Neural cell (in vitro differentiated cells): Measurements from ENCODE around the gene LANCL2. TPM values are rescaled to one million over a fixed set of nuclear protein-coding genes. Genes with fewer than 3 reads are reported as not detected.

Experiments
- H2AFZ ChIP-seq: fragments of 200-600, 300-800 bp; sonication (generic), shearing (Covaris generic); 2 replicates; pipeline ENCODE4 v1.6.0; 2014; ENCODE audit warnings: low read depth, mild to moderate bottlenecking, antibody characterized with exemption, low read length, moderate library complexity
- H3F3A ChIP-seq: fragments of 200-600 bp; shearing (Covaris generic); 2 replicates; pipeline ENCODE4 v1.6.1; 2016; ENCODE audit warnings: mild to moderate bottlenecking, moderate library complexity, mixed read lengths, antibody characterized with exemption, low read length; ENCODE audit not compliant: insufficient read depth, poor library complexity, severe bottlenecking
- H3K27ac ChIP-seq: fragments of 200-600, 300-800 bp; sonication (generic), shearing (Covaris generic); 2 replicates; pipeline ENCODE4 v1.5.1; 2014; ENCODE audit warnings: mild to moderate bottlenecking, low read length, moderate library complexity
- H3K27me3 ChIP-seq: fragments of 300-800, 200-600 bp; sonication (generic), shearing (Covaris generic); 2 replicates; pipeline ENCODE4 v1.6.0; 2014; ENCODE audit warnings: mild to moderate bottlenecking, low read depth, low read length, moderate library complexity; ENCODE audit not compliant: insufficient read depth
- H3K36me3 ChIP-seq: fragments of 300-800, 200-600 bp; sonication (generic), shearing (Covaris generic); 2 replicates; pipeline ENCODE4 v1.5.1; 2014; ENCODE audit warnings: mild to moderate bottlenecking, antibody characterized with exemption, low read length, moderate library complexity; ENCODE audit not compliant: insufficient read depth
- H3K4me2 ChIP-seq: fragments of 300-800, 200-600 bp; sonication (generic), shearing (Covaris generic); 2 replicates; pipeline ENCODE4 v1.6.0; 2014; ENCODE audit warnings: mild to moderate bottlenecking, low read length
- H3K4me3 ChIP-seq: fragments of 300-800, 200-600 bp; sonication (generic), shearing (Covaris generic); 2 replicates; pipeline ENCODE4 v1.5.1; 2014; ENCODE audit warnings: mild to moderate bottlenecking, low read length, moderate library complexity
- H3K79me2 ChIP-seq: fragments of 200-600 bp; shearing (Covaris generic); replicated peaks from 2 replicates; pipeline ENCODE4 v1.6.0; 2014; ENCODE audit warnings: mild to moderate bottlenecking, low read length, moderate library complexity; ENCODE audit not compliant: insufficient read depth
- H3K9ac ChIP-seq: fragments of 300-800, 200-600 bp; sonication (generic), shearing (Covaris generic); 2 replicates; pipeline ENCODE4 v1.6.1; 2016; ENCODE audit warnings: mild to moderate bottlenecking, low read length, mixed read lengths
- H3K9me2 ChIP-seq: fragments of 200-600 bp; shearing (Covaris generic); 2 replicates; pipeline ENCODE4 v1.6.1; 2016; ENCODE audit warnings: mild to moderate bottlenecking, low read length, mixed read lengths; ENCODE audit not compliant: insufficient read depth
- H3K9me3 ChIP-seq: fragments of 200-600, 300-800 bp; sonication (generic), shearing (Covaris generic); 2 replicates; pipeline ENCODE4 v1.6.1; 2016; ENCODE audit warnings: mild to moderate bottlenecking, mixed run types, low read length, moderate library complexity, mixed read lengths
- H4K20me1 ChIP-seq: fragments of 200-600 bp; shearing (Covaris generic); 2 replicates; pipeline ENCODE4 v1.6.1; 2016; ENCODE audit warnings: mild to moderate bottlenecking, mixed run types; ENCODE audit not compliant: insufficient read depth
- EP300 ChIP-seq: fragments of 450-650 bp; conservative IDR thresholded peaks from 2 replicates; pipeline ENCODE4 v1.6.1; 2014; ENCODE audit warnings: antibody characterized with exemption, mild to moderate bottlenecking, moderate library complexity; ENCODE audit not compliant: poor library complexity, severe bottlenecking
- EZH2 ChIP-seq: fragments of 200-600, 300-800 bp; shearing (Covaris generic), sonication (generic); IDR thresholded peaks from 2 replicates; pipeline ENCODE4 v1.6.1; 2014; ENCODE audit warnings: antibody characterized with exemption, low read length, borderline replicate concordance, mild to moderate bottlenecking; ENCODE audit not compliant: insufficient read depth, poor library complexity, severe bottlenecking
- MXI1 ChIP-seq: fragments of 450-650 bp; conservative IDR thresholded peaks from 2 replicates; pipeline ENCODE4 v1.6.1; 2014; ENCODE audit warnings: antibody characterized with exemption, mild to moderate bottlenecking; ENCODE audit not compliant: poor library complexity, severe bottlenecking
- POLR2AphosphoS5 ChIP-seq: IDR thresholded peaks from 2 replicates; pipeline ENCODE4 v1.6.1; 2012
- RAD21 ChIP-seq: fragments of 450-650 bp; conservative IDR thresholded peaks from 2 replicates; pipeline ENCODE4 v1.6.1; 2014; ENCODE audit warnings: antibody characterized with exemption, mild to moderate bottlenecking, moderate library complexity
- SMC3 ChIP-seq: fragments of 450-650 bp; conservative IDR thresholded peaks from 2 replicates; pipeline ENCODE4 v1.6.1; 2014; ENCODE audit warnings: antibody characterized with exemption, mild to moderate bottlenecking, moderate library complexity; ENCODE audit not compliant: poor library complexity
- TAF1 ChIP-seq: IDR thresholded peaks from 2 replicates; pipeline ENCODE4 v1.6.1; 2012; ENCODE audit warnings: low read depth
- polyA plus RNA-seq: library from polyadenylated mRNA; depleted of rRNA; stranded (reverse); fragments of >200 nt; gene quantifications from 2 replicates; pipeline ENCODE4 v1.2.3, GENCODE V29; 2014
- TF ChIP-seq, protein P1 (sequence below): fragments of 450-650 bp; IDR thresholded peaks from 2 replicates; pipeline ENCODE4 v1.5.1; 2014; ENCODE audit warnings: antibody characterized with exemption, mild to moderate bottlenecking, moderate library complexity; ENCODE audit not compliant: poor library complexity, severe bottlenecking
- TF ChIP-seq, protein P2 (sequence below): IDR thresholded peaks from 2 replicates; pipeline ENCODE4 v1.6.1; 2012; ENCODE audit warnings: borderline replicate concordance

Gene LANCL2
- polyA plus RNA-seq, 1 donor from 2014 or later: 51.2 TPM

DNA sequence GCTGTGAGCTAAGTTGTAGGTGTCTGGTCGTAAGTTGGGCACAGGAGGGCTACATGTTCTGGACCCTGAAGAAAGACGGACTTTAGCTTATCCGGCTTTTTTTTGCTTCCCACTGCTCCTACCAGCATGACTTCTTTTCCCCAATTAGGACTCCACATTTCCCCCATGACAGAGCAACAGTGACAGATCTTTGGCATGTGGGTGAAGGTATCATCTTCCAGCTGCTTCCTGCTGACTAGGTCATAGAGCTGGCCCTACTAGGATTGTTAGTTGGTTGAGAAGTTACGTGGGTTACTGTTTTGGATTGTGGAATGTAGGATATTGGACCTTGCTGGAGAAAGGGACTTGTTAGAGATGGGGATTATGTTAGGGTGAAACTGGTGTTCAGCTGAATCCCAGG, 21.4 kb downstream of the LANCL2 start:
- peaks cover 10% of the 10 kb centered on the region for H3K79me2 ChIP-seq
- no peaks in the 10 kb centered on the region for H3F3A ChIP-seq
- H3K9me3 ChIP-seq: peaks cover 10% of the 10 kb centered on the region
- H3K9ac ChIP-seq: no peak overlapping the region
- H3K4me2 ChIP-seq: no peak overlapping the region
- H4K20me1 ChIP-seq: no peaks in the 10 kb centered on the region
- no peak overlapping the region for H2AFZ ChIP-seq
- H3K9me2 ChIP-seq: no peaks in the 10 kb centered on the region
- H3K27ac ChIP-seq: no peak overlapping the region
- TF ChIP-seq, protein P1, sequence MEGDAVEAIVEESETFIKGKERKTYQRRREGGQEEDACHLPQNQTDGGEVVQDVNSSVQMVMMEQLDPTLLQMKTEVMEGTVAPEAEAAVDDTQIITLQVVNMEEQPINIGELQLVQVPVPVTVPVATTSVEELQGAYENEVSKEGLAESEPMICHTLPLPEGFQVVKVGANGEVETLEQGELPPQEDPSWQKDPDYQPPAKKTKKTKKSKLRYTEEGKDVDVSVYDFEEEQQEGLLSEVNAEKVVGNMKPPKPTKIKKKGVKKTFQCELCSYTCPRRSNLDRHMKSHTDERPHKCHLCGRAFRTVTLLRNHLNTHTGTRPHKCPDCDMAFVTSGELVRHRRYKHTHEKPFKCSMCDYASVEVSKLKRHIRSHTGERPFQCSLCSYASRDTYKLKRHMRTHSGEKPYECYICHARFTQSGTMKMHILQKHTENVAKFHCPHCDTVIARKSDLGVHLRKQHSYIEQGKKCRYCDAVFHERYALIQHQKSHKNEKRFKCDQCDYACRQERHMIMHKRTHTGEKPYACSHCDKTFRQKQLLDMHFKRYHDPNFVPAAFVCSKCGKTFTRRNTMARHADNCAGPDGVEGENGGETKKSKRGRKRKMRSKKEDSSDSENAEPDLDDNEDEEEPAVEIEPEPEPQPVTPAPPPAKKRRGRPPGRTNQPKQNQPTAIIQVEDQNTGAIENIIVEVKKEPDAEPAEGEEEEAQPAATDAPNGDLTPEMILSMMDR: no peak
- TF ChIP-seq EZH2 (no peak), EP300 (no peak), TAF1 (no peak), RAD21 (no peak), POLR2AphosphoS5 (no peak), SMC3 (no peak), MXI1 (no peak)
- TF ChIP-seq, protein P2, sequence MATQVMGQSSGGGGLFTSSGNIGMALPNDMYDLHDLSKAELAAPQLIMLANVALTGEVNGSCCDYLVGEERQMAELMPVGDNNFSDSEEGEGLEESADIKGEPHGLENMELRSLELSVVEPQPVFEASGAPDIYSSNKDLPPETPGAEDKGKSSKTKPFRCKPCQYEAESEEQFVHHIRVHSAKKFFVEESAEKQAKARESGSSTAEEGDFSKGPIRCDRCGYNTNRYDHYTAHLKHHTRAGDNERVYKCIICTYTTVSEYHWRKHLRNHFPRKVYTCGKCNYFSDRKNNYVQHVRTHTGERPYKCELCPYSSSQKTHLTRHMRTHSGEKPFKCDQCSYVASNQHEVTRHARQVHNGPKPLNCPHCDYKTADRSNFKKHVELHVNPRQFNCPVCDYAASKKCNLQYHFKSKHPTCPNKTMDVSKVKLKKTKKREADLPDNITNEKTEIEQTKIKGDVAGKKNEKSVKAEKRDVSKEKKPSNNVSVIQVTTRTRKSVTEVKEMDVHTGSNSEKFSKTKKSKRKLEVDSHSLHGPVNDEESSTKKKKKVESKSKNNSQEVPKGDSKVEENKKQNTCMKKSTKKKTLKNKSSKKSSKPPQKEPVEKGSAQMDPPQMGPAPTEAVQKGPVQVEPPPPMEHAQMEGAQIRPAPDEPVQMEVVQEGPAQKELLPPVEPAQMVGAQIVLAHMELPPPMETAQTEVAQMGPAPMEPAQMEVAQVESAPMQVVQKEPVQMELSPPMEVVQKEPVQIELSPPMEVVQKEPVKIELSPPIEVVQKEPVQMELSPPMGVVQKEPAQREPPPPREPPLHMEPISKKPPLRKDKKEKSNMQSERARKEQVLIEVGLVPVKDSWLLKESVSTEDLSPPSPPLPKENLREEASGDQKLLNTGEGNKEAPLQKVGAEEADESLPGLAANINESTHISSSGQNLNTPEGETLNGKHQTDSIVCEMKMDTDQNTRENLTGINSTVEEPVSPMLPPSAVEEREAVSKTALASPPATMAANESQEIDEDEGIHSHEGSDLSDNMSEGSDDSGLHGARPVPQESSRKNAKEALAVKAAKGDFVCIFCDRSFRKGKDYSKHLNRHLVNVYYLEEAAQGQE: no peak
- no peaks in the 10 kb centered on the region for H3K36me3 ChIP-seq
- no peaks in the 10 kb centered on the region for H3K27me3 ChIP-seq
- H3K4me3 ChIP-seq: no peak overlapping the region

DNA sequence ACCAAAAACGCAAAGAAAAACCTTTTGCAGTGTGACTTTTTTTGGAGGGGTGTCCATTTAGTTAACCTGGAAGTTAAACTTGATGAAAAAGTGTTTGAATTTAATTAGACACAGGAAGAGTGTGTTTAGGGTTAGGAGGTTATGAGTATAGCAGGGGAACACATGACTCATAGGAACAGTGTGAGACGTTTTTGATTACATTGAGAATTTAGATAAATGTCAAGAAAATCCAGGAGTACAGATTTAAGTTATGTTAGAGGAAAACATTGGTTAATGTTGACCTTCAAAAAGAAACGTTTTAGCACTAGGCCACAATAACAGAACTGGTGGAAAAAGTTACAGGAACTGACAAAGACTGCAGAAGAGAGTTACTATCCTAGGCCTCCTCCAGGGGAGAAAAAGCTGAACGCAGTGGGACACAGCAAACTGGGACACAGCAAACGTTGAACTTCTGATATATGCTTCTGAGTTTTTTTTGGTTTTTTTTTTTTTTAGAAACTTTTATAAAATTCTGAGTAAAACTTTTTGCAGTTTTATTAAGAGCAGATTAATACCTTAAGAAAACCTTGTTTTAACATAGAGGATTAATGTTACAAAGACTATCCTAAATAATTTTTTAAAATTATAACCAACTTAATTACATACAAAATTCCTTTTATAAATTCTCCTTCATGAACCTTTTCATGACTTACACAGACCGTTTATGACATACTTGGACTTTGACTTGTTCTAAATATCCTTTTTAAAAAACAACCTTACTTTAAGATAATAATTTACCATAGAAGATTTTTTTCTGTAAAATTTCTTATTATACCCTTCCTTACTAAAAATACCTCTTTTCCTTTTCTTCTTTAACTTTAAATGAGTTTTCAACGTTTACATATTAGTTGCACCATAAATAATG, 22.2 kb downstream of the LANCL2 start:
- no peaks in the 10 kb centered on the region for H3K27me3 ChIP-seq
- H3K36me3 ChIP-seq: no peaks in the 10 kb centered on the region
- H3K4me3 ChIP-seq: no peak overlapping the region
- no peaks in the 10 kb centered on the region for H3K9me2 ChIP-seq
- H3F3A ChIP-seq: no peaks in the 10 kb centered on the region
- H3K4me2 ChIP-seq: no peak overlapping the region
- no peak overlapping the region for H3K27ac ChIP-seq
- H3K9me3 ChIP-seq: peaks cover 10% of the 10 kb centered on the region
- no peaks in the 10 kb centered on the region for H4K20me1 ChIP-seq
- H3K79me2 ChIP-seq: peaks cover 10% of the 10 kb centered on the region
- H3K9ac ChIP-seq: no peak overlapping the region
- no peak overlapping the region for H2AFZ ChIP-seq
- no peak for TF ChIP-seq MXI1
- TF ChIP-seq RAD21: no peak
- no peak for TF ChIP-seq EP300
- no peak for TF ChIP-seq TAF1
- TF ChIP-seq, protein P1: no peak
- TF ChIP-seq, protein P2: no peak
- no peak for TF ChIP-seq SMC3
- no peak for TF ChIP-seq POLR2AphosphoS5
- no peak for TF ChIP-seq EZH2
